Ishikawa (cell line): ENCODE measurements around the gene PLXNC1.

ENCODE experiments used
- CEBPB ChIP-seq: IDR thresholded peaks from 2 replicates; pipeline ENCODE4 v1.6.1; 2012
- CREB1 ChIP-seq: IDR thresholded peaks from 2 replicates; pipeline ENCODE4 v1.6.1; 2012; ENCODE audit warnings: low read depth
- EGR1 ChIP-seq: IDR thresholded peaks from 2 replicates; pipeline ENCODE4 v1.6.1; 2012
- EP300 ChIP-seq: IDR thresholded peaks from 2 replicates; pipeline ENCODE4 v1.6.1; 2012; ENCODE audit warnings: borderline replicate concordance
- FOXM1 ChIP-seq: IDR thresholded peaks from 2 replicates; pipeline ENCODE4 v1.6.1; 2012; ENCODE audit warnings: low read depth, borderline replicate concordance
- NFIC ChIP-seq: IDR thresholded peaks from 2 replicates; pipeline ENCODE4 v1.6.1; 2012
- RAD21 ChIP-seq: IDR thresholded peaks from 2 replicates; pipeline ENCODE4 v1.6.1; 2012; ENCODE audit warnings: low read depth
- TAF1 ChIP-seq: IDR thresholded peaks from 2 replicates; pipeline ENCODE4 v1.6.1; 2012; ENCODE audit warnings: low read depth, mild to moderate bottlenecking
- TCF12 ChIP-seq: IDR thresholded peaks from 2 replicates; pipeline ENCODE4 v1.6.1; 2012; ENCODE audit warnings: low read depth
- TEAD4 ChIP-seq: IDR thresholded peaks from 2 replicates; pipeline ENCODE4 v1.6.1; 2012
- YY1 ChIP-seq: IDR thresholded peaks from 2 replicates; pipeline ENCODE4 v1.6.1; 2012; ENCODE audit warnings: low read depth
- ZBTB7A ChIP-seq: IDR thresholded peaks from 2 replicates; pipeline ENCODE4 v1.6.1; 2012; ENCODE audit warnings: low read depth
- TF ChIP-seq, protein P1 (sequence below): IDR thresholded peaks from 2 replicates; pipeline ENCODE4 v1.6.1; 2012; ENCODE audit warnings: low read depth, mild to moderate bottlenecking
- TF ChIP-seq, protein P2 (sequence below): IDR thresholded peaks from 2 replicates; pipeline ENCODE4 v1.6.1; 2012
- TF ChIP-seq, protein P3 (sequence below): IDR thresholded peaks from 2 replicates; pipeline ENCODE4 v1.6.1; 2012

PLXNC1 gene

DNA sequence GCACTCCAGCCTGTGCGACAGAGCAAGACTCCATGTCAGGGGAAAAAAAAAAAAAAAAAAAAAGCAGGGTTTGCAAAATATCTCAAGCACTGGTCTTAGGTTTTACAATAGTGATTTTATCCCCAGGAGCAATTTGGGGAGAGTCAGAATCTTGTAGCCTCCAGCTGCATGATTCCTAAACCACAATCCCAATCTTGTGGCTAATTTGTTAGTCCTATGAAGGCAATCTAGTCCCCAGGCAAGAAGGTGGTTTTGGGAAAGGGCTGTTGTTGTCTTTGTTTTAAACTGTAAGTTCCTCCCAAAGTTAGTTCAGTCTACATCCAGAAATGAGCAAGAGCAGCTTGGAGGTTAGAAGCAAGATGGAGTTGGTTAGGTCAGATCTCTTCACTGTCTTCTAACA lies 135.7 kb downstream of the PLXNC1 start:
- TF ChIP-seq CEBPB, result no peak
- TF ChIP-seq RAD21, result no peak
- no peak for TF ChIP-seq FOXM1
- no peak for TF ChIP-seq TEAD4
- no peak for TF ChIP-seq YY1
- TF ChIP-seq, protein P1, sequence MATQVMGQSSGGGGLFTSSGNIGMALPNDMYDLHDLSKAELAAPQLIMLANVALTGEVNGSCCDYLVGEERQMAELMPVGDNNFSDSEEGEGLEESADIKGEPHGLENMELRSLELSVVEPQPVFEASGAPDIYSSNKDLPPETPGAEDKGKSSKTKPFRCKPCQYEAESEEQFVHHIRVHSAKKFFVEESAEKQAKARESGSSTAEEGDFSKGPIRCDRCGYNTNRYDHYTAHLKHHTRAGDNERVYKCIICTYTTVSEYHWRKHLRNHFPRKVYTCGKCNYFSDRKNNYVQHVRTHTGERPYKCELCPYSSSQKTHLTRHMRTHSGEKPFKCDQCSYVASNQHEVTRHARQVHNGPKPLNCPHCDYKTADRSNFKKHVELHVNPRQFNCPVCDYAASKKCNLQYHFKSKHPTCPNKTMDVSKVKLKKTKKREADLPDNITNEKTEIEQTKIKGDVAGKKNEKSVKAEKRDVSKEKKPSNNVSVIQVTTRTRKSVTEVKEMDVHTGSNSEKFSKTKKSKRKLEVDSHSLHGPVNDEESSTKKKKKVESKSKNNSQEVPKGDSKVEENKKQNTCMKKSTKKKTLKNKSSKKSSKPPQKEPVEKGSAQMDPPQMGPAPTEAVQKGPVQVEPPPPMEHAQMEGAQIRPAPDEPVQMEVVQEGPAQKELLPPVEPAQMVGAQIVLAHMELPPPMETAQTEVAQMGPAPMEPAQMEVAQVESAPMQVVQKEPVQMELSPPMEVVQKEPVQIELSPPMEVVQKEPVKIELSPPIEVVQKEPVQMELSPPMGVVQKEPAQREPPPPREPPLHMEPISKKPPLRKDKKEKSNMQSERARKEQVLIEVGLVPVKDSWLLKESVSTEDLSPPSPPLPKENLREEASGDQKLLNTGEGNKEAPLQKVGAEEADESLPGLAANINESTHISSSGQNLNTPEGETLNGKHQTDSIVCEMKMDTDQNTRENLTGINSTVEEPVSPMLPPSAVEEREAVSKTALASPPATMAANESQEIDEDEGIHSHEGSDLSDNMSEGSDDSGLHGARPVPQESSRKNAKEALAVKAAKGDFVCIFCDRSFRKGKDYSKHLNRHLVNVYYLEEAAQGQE, result no peak
- no peak for TF ChIP-seq EGR1
- no peak for TF ChIP-seq ZBTB7A
- no peak for TF ChIP-seq CREB1
- TF ChIP-seq TCF12, result no peak
- TF ChIP-seq, protein P2, sequence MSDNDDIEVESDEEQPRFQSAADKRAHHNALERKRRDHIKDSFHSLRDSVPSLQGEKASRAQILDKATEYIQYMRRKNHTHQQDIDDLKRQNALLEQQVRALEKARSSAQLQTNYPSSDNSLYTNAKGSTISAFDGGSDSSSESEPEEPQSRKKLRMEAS, result no peak
- TF ChIP-seq EP300, result no peak
- TF ChIP-seq, protein P3, sequence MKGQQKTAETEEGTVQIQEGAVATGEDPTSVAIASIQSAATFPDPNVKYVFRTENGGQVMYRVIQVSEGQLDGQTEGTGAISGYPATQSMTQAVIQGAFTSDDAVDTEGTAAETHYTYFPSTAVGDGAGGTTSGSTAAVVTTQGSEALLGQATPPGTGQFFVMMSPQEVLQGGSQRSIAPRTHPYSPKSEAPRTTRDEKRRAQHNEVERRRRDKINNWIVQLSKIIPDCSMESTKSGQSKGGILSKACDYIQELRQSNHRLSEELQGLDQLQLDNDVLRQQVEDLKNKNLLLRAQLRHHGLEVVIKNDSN, result no peak
- no peak for TF ChIP-seq NFIC
- TF ChIP-seq TAF1, result no peak

DNA sequence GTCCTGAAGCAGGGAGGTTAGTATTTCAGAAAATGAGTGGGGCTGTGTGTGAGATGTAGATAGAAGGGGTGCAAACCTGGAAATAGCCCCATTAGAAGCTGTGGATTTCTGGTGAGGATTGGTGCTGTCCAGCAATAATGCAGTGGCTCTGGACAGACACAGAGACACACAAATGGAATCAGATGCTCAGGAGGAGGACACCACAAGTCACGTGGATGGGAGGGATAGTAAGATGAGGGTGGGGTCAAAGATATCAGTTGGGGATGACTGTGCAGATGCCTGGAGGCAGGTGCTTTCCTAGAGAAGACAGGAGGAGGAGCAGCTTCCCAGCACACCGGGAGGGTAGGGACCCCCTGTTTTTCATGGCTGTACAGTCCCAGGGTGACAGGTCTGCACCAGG lies 136.5 kb downstream of the PLXNC1 start:
- no peak for TF ChIP-seq YY1

DNA sequence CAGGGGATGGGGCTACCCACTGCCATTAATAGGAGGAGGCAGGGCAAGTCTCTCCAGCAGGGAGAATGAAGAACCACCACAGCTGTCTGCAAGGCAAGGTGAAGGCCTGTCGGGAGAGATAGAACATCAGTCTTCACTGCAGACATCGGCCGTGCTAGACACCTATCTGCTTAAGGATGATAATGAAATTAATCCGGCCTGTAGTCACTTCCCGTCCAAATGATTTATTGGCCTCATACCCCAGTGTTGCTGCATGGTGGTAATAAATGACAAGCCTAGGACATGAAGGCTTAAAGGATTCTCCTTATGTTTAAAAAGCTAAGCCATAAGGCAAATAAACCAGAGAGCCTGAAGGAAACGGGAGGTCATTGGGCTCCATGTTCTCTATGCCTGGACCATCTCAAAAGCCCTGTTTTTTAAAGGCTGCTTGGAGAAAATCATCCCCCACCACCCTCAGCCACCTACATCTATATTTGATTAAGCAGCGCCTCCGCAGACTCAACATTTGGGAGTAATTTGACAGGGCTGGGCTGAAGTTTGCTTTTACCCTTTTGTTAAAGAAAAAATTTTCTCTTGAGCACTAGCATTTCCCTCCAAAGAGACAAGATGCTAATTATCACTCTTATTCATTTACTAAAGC lies 137.7 kb downstream of the PLXNC1 start:
- TF ChIP-seq TEAD4 (no peak), RAD21 (no peak), TAF1 (no peak), FOXM1 (no peak), NFIC (no peak), EGR1 (no peak), CEBPB (no peak), EP300 (no peak), YY1 (no peak), TCF12 (no peak), ZBTB7A (no peak), CREB1 (no peak)
- TF ChIP-seq, protein P1, result no peak
- TF ChIP-seq, protein P2, result no peak
- TF ChIP-seq, protein P3, result no peak

DNA sequence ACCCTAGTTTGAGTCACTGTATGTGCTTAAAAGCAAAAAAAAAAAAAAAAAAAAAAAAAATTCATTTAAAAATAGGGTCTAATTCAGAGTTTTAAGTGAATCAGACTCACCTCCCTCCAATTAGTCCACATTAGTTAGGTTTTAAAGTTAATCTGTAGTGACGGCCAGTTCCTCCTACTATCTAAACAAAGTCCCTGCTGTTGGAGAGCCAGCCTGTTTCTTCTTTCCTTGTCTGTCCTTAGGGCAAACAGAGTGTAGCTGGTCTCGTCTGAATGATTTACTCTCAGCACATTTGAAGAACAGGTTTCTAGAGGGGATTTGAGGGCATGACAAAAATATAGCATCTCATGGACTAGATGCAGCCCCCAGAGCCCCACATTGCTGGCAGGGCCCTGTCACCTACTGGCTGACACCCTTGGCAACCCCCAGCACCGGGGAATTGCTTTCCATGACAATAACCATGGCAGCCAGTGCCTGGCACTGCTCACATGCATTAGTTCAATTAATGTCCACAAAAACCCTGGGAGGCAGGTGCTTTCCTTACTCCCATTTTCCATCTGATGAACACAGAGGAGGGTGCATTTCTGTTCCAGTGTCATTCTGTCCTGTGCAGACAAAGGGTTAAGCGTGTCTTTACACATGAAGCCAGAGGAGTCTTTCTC lies 138.3 kb downstream of the PLXNC1 start:
- TF ChIP-seq, protein P3, result no peak
- TF ChIP-seq TAF1, result no peak
- TF ChIP-seq YY1, result no peak
- TF ChIP-seq TCF12, result no peak
- no peak for TF ChIP-seq RAD21
- TF ChIP-seq, protein P2, result no peak
- TF ChIP-seq ZBTB7A, result no peak
- no peak for TF ChIP-seq CREB1
- no peak for TF ChIP-seq EP300
- no peak for TF ChIP-seq CEBPB
- no peak for TF ChIP-seq TEAD4
- no peak for TF ChIP-seq EGR1

DNA sequence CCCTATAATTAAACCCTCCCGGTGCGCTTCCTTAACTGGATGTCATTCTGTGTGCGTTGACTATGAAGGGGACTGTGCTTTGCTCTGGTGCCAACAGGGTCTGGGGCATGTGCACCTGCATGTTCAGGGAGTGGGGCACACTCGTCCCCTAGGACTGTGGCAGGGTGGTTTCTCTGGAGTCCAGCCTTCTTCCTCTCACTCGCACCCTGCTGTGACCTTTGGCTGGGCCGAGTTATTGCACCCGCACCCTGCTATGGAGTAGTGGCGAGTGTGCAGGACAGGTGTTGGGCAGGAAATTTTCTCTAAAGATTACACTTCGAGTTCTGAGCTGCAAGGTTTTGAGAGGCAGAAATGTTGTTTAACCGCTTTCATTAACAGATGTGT lies 138.9 kb downstream of the PLXNC1 start:
- TF ChIP-seq EGR1 (no peak), YY1 (no peak), ZBTB7A (no peak), EP300 (no peak), TEAD4 (no peak)
- TF ChIP-seq, protein P3, result no peak
